H9 (cell line): Measurements from ENCODE around the gene DIPK1B. TPM values are rescaled to one million over a fixed set of nuclear protein-coding genes. Genes with fewer than 3 reads are reported as not detected.

Experiments
- DNase-seq: peaks from one replicate; pipeline ENCODE4 v3.0.0-alpha.2; 2017
- H2AFZ ChIP-seq: one replicate; pipeline ENCODE4 v1.6.1; 2013; ENCODE audit warnings: mild to moderate bottlenecking, low read length, control low read depth, moderate library complexity
- H2AK5ac ChIP-seq: 2 replicates; pipeline ENCODE4 v1.6.1; 2013; ENCODE audit warnings: low read length, control low read depth, mixed read lengths; ENCODE audit not compliant: insufficient read length
- H2BK120ac ChIP-seq: one replicate; pipeline ENCODE4 v1.6.1; 2013; ENCODE audit warnings: low read depth, mild to moderate bottlenecking, low read length, control low read depth, inconsistent platforms; ENCODE audit not compliant: poor library complexity, severe bottlenecking
- H2BK12ac ChIP-seq: 2 replicates; pipeline ENCODE4 v1.6.1; 2013; ENCODE audit warnings: low read length, control low read depth, mixed read lengths, low read depth; ENCODE audit not compliant: insufficient read length
- H2BK15ac ChIP-seq: 2 replicates; pipeline ENCODE4 v1.6.1; 2013; ENCODE audit warnings: low read depth, low read length, control low read depth
- H2BK20ac ChIP-seq: one replicate; pipeline ENCODE4 v1.6.1; 2013; ENCODE audit warnings: low read depth, mild to moderate bottlenecking, low read length, control low read depth, inconsistent platforms; ENCODE audit not compliant: poor library complexity, severe bottlenecking
- H2BK5ac ChIP-seq: 2 replicates; pipeline ENCODE4 v1.6.1; 2013; ENCODE audit warnings: low read length, control low read depth, mixed read lengths; ENCODE audit not compliant: insufficient read length
- H3K14ac ChIP-seq: 2 replicates; pipeline ENCODE4 v1.6.1; 2013; ENCODE audit warnings: low read length, control low read depth; ENCODE audit not compliant: insufficient read depth
- H3K18ac ChIP-seq: 2 replicates; pipeline ENCODE4 v1.6.1; 2013; ENCODE audit warnings: low read depth, mild to moderate bottlenecking, mixed read lengths, low read length, control low read depth; ENCODE audit not compliant: insufficient read length
- H3K23ac ChIP-seq: 2 replicates; pipeline ENCODE4 v1.6.1; 2013; ENCODE audit warnings: low read length, control low read depth, mixed read lengths, low read depth; ENCODE audit not compliant: insufficient read length
- H3K23me2 ChIP-seq: 2 replicates; pipeline ENCODE4 v1.6.1; 2013; ENCODE audit warnings: low read depth, mild to moderate bottlenecking, mixed read lengths, low read length, control low read depth; ENCODE audit not compliant: insufficient read length, poor library complexity, severe bottlenecking
- H3K27ac ChIP-seq: 2 replicates; pipeline ENCODE4 v1.5.1; 2013; ENCODE audit warnings: low read length, control low read depth, mixed read lengths, low read depth; ENCODE audit not compliant: insufficient read length
- H3K27me3 ChIP-seq: 2 replicates; pipeline ENCODE4 v1.6.1; 2013; ENCODE audit warnings: low read length, control low read depth, inconsistent platforms; ENCODE audit not compliant: insufficient read depth
- H3K4ac ChIP-seq: 2 replicates; pipeline ENCODE4 v1.6.1; 2013; ENCODE audit warnings: low read depth, mild to moderate bottlenecking, control low read depth, inconsistent platforms, low read length, moderate library complexity
- H3K4me1 ChIP-seq: 2 replicates; pipeline ENCODE4 v1.6.1; 2013; ENCODE audit warnings: low read length, control low read depth, inconsistent platforms; ENCODE audit not compliant: insufficient read depth
- H3K4me2 ChIP-seq: 2 replicates; pipeline ENCODE4 v1.6.1; 2013; ENCODE audit warnings: low read length, control low read depth, mixed read lengths; ENCODE audit not compliant: insufficient read length, insufficient read depth
- H3K56ac ChIP-seq: 2 replicates; pipeline ENCODE4 v1.6.1; 2013; ENCODE audit warnings: low read depth, mild to moderate bottlenecking, mixed read lengths, low read length, control low read depth; ENCODE audit not compliant: insufficient read length
- H3K79me1 ChIP-seq: 2 replicates; pipeline ENCODE4 v1.6.1; 2013; ENCODE audit warnings: low read depth, mild to moderate bottlenecking, moderate library complexity, low read length, control low read depth, inconsistent platforms; ENCODE audit not compliant: insufficient read depth, poor library complexity, severe bottlenecking
- H3K79me2 ChIP-seq: 2 replicates; pipeline ENCODE4 v1.6.1; 2013; ENCODE audit warnings: low read length, control low read depth, inconsistent platforms; ENCODE audit not compliant: insufficient read depth
- H3K9ac ChIP-seq: 2 replicates; pipeline ENCODE4 v1.6.1; 2013; ENCODE audit warnings: low read length, control low read depth, mixed read lengths; ENCODE audit not compliant: insufficient read length; ENCODE audit errors: extremely low read depth
- H3K9me3 ChIP-seq: one replicate; pipeline ENCODE4 v1.6.1; 2013; ENCODE audit warnings: low read depth, low read length, inconsistent platforms; ENCODE audit not compliant: control insufficient read depth
- H3T11ph ChIP-seq: one replicate; pipeline ENCODE4 v1.6.1; 2013; ENCODE audit warnings: mild to moderate bottlenecking, low read length, control low read depth, inconsistent platforms
- H4K20me1 ChIP-seq: one replicate; pipeline ENCODE4 v1.6.1; 2013; ENCODE audit not compliant: control insufficient read depth, insufficient read length, insufficient read depth
- H4K5ac ChIP-seq: 2 replicates; pipeline ENCODE4 v1.6.1; 2013; ENCODE audit warnings: low read depth, mild to moderate bottlenecking, mixed read lengths, low read length, control low read depth; ENCODE audit not compliant: insufficient read length
- H4K8ac ChIP-seq: replicated peaks from 2 replicates; pipeline ENCODE4 v1.6.1; 2013; ENCODE audit warnings: low read length, control low read depth, mixed read lengths, low read depth; ENCODE audit not compliant: insufficient read length
- H4K91ac ChIP-seq: 2 replicates; pipeline ENCODE4 v1.6.1; 2013; ENCODE audit warnings: low read depth, mild to moderate bottlenecking, moderate library complexity, mixed read lengths, low read length, control low read depth; ENCODE audit not compliant: insufficient read length
- H3K27ac Mint-ChIP-seq, 3 experiments: 2 replicates in 2 of 3; 3 replicates in 1 of 3; pipeline ENCODE4 v1.8.0; 2020 to 2021; ENCODE audit warnings: mixed read lengths in 3 of 3, mild to moderate bottlenecking in 1 of 3, moderate library complexity in 1 of 3
- H3K27me3 Mint-ChIP-seq: 2 replicates; pipeline ENCODE4 v1.8.0; 2021; ENCODE audit warnings: low read depth, mild to moderate bottlenecking, moderate library complexity, mixed read lengths
- H3K36me3 Mint-ChIP-seq, 3 experiments: 2 replicates in 2 of 3; 3 replicates in 1 of 3; pipeline ENCODE4 v1.8.0; 2020 to 2021; ENCODE audit warnings: low read depth in 3 of 3, mixed read lengths in 3 of 3; ENCODE audit not compliant: insufficient read depth in 1 of 3
- H3K4me1 Mint-ChIP-seq, 2 experiments: 2 replicates each; pipeline ENCODE4 v1.8.0; 2020; ENCODE audit warnings: mixed read lengths in 2 of 2
- H3K4me3 Mint-ChIP-seq, 2 experiments: 2 replicates in 1 of 2; 3 replicates in 1 of 2; pipeline ENCODE4 v1.8.0; 2020 to 2021; ENCODE audit warnings: mild to moderate bottlenecking in 2 of 2, mixed read lengths in 2 of 2, moderate library complexity in 1 of 2
- H3K9me3 Mint-ChIP-seq, 2 experiments: 2 replicates in 1 of 2; 3 replicates in 1 of 2; pipeline ENCODE4 v1.8.0; 2020; ENCODE audit warnings: mild to moderate bottlenecking in 2 of 2, mixed read lengths in 2 of 2, moderate library complexity in 1 of 2
- CTCF ChIP-seq: fragments of 200-600 bp; sonication (generic); conservative IDR thresholded peaks from 3 replicates; pipeline ENCODE4 v1.8.0; 2021; ENCODE audit warnings: antibody characterized with exemption, mild to moderate bottlenecking
- WGBS: extraction: QIAGEN DNeasy Blood & Tissue Kit; methylation state at CpG from one replicate; pipeline ENCODE4 v1.1.7; 2013; ENCODE audit warnings: missing lambda C conversion rate, low lambda C conversion rate, mixed read lengths; ENCODE audit not compliant: insufficient read length; ENCODE audit errors: extremely low coverage; 5-methylcytosine and 5-hydroxymethylcytosine counted together
- total RNA-seq: library from RNA; stranded (reverse); gene quantifications from 2 replicates; pipeline ENCODE4 v1.2.1, GENCODE V29; 2021

DIPK1B gene
- total RNA-seq, 1 experiment from 2014 or later = 40.3 TPM

DNA sequence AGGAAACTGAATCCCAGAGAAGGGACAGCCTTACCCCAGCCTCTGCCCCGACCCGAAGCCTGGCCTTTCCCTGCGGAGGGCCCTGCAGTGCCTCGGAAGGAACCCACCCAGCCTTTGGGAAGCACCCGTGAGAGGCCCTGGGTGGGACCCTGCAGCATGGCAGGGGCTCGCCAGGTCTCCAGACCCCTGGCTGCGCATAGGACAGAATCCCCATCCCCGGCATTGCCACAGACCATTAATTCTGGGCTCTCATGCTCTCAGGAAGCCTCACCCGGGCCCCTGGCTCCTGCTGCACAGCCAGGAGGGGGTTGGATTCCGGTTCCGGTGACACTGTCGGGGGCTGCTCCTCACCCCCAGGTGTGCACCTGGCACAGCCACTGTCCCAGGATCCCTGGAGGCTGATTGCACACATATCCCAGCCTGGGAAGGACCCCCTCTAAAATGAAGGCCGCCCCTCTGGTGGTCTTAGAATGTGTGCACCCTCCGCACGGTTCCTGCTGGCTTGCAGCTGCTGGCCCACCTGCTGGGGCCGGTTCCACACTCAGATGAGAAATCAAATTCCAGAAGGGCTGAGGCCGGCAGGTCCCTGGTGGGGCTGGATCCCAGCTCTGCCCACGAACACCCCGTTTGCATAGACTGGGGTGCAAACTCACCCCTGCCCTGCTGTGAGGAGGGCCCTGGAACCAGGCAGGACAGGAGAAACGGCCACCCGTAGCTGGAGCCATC lies 45.0 kb upstream of the DIPK1B start:
- no peak overlapping the region for H3K4ac ChIP-seq
- H3K4me1 Mint-ChIP-seq = peaks cover 0 to 4% of the 10 kb centered on the region in 2 experiments; a peak in 1 of 4 replicates
- no peaks in the 10 kb centered on the region for H3K4me1 ChIP-seq
- H3K4me3 Mint-ChIP-seq = no peak overlapping the region
- H4K91ac ChIP-seq = no peak overlapping the region
- no peak overlapping the region for H4K5ac ChIP-seq
- no peaks in the 10 kb centered on the region for H3K79me2 ChIP-seq
- no peak overlapping the region for H3K9ac ChIP-seq
- no peak overlapping the region for H3K18ac ChIP-seq
- no peak overlapping the region for H2BK120ac ChIP-seq
- H3K9me3 Mint-ChIP-seq = no peaks in the 10 kb centered on the region
- H3K23me2 ChIP-seq = no peaks in the 10 kb centered on the region
- no peaks in the 10 kb centered on the region for H3K27me3 ChIP-seq
- peaks cover 9% of the 10 kb centered on the region for H3K27me3 Mint-ChIP-seq
- no peak for DNase-seq
- no peak overlapping the region for H3K23ac ChIP-seq
- H2BK20ac ChIP-seq = no peak overlapping the region
- no peaks in the 10 kb centered on the region for H3K79me1 ChIP-seq
- no peak overlapping the region for H2BK15ac ChIP-seq
- H4K8ac ChIP-seq = no peak overlapping the region
- H2BK12ac ChIP-seq = no peak overlapping the region
- H3K14ac ChIP-seq = no peak overlapping the region
- WGBS = no CpG with 5 or more reads among the region's 21 CpGs
- H3K36me3 Mint-ChIP-seq = no peaks in the 10 kb centered on the region
- H3K27ac ChIP-seq = no peak overlapping the region
- no peak overlapping the region for H2AFZ ChIP-seq
- no peak for TF ChIP-seq CTCF
- no peak overlapping the region for H2AK5ac ChIP-seq
- peaks cover 4% of the 10 kb centered on the region for H4K20me1 ChIP-seq
- H3K4me2 ChIP-seq = no peak overlapping the region
- no peak overlapping the region for H3T11ph ChIP-seq
- no peak overlapping the region for H2BK5ac ChIP-seq
- H3K9me3 ChIP-seq = no peaks in the 10 kb centered on the region
- H3K27ac Mint-ChIP-seq = no peak overlapping the region
- H3K56ac ChIP-seq = no peak overlapping the region
